Epithelial cell of esophagus (primary cell): ENCODE measurements around the gene NOC4L.
"Not testable (repeated sequence)": the region's sequence is repeated elsewhere in the genome, so short reads cannot be mapped to it uniquely, and the experiment has no call there.

Source experiments
- DNase-seq: peaks from one replicate; pipeline ENCODE4 v3.0.0; 2010; ENCODE audit warnings: low read depth
- H3K4me3 ChIP-seq: 2 replicates; pipeline ENCODE4 v1.5.1; 2011; ENCODE audit warnings: mild to moderate bottlenecking, low read length, control low read depth
- TF ChIP-seq, protein P1 (sequence below): IDR thresholded peaks from 2 replicates; pipeline ENCODE4 v1.5.1; 2011; ENCODE audit warnings: low read depth, mild to moderate bottlenecking, low read length, control low read depth, inconsistent platforms; ENCODE audit not compliant: insufficient read depth; ENCODE audit errors: missing control alignments

Gene NOC4L

DNA sequence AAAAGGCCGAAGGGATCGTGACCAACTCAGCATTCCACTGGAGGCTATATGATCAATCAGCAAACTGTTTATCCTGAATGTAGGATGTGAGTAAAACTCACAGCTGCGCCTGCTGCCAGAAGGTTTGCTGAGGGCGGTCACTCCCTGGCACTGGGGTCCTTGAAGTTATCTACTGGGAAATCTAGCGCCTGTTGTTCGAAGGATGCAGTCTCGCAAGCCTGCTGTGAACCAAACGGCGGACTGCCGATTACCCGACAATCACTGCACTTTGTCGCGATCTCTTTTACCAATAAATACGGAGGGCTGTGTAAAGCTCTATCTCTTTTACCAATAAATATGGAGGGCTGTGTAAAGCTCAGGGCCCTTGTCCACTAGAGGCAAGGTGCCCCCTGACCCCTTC, 13.0 kb upstream of the NOC4L start:
- H3K4me3 ChIP-seq = no peak overlapping the region
- TF ChIP-seq, protein P1, sequence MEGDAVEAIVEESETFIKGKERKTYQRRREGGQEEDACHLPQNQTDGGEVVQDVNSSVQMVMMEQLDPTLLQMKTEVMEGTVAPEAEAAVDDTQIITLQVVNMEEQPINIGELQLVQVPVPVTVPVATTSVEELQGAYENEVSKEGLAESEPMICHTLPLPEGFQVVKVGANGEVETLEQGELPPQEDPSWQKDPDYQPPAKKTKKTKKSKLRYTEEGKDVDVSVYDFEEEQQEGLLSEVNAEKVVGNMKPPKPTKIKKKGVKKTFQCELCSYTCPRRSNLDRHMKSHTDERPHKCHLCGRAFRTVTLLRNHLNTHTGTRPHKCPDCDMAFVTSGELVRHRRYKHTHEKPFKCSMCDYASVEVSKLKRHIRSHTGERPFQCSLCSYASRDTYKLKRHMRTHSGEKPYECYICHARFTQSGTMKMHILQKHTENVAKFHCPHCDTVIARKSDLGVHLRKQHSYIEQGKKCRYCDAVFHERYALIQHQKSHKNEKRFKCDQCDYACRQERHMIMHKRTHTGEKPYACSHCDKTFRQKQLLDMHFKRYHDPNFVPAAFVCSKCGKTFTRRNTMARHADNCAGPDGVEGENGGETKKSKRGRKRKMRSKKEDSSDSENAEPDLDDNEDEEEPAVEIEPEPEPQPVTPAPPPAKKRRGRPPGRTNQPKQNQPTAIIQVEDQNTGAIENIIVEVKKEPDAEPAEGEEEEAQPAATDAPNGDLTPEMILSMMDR = no peak
- no peak for DNase-seq

- DNase-seq = no peak
- H3K4me3 ChIP-seq = no peak overlapping the region
- TF ChIP-seq, protein P1 = no peak
Observed at GRCh38 chr12:132131952-132132351, 12.3 kb upstream of the NOC4L start.

- TF ChIP-seq, protein P1 = no peak
- no peak overlapping the region for H3K4me3 ChIP-seq
- no peak for DNase-seq
Observed at GRCh38 chr12:132132609-132133430, 11.4 kb upstream of the NOC4L start.

DNA sequence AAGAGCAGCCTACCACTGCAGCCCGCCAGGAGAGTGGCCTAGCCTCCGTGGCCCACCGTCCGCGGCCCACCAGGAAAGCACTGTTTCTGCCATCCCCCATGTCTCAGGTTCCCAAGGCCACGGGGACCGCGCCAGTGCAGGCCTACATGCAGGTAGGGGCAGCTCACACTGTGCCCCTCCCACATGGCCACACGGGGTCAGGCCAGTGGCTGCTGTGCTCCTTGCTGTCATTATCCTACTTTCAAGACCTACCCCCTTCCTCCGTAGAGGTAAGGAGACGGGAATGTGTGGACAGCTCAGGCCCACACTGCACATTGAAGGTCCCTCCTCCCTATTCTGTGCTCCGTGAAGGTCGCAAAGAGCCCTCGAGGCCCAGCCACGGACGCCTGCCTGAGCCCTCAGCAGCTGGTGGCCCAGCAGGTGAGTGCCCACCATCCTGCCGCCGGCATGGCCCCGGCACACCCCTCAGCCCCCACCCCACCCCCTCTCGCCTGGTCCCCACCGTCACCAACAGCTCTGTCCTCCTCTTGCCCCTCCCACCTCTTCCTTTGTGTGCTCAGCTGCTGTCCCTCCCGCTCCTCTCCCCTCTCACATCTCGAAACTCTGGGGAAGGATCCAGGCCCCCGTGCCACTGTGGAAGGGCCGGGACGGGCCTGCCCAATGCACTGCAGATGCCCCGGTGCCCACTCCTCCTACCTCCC, 10.2 kb upstream of the NOC4L start:
- DNase-seq = no peak
- H3K4me3 ChIP-seq = no peak overlapping the region
- TF ChIP-seq, protein P1 = no peak

DNA sequence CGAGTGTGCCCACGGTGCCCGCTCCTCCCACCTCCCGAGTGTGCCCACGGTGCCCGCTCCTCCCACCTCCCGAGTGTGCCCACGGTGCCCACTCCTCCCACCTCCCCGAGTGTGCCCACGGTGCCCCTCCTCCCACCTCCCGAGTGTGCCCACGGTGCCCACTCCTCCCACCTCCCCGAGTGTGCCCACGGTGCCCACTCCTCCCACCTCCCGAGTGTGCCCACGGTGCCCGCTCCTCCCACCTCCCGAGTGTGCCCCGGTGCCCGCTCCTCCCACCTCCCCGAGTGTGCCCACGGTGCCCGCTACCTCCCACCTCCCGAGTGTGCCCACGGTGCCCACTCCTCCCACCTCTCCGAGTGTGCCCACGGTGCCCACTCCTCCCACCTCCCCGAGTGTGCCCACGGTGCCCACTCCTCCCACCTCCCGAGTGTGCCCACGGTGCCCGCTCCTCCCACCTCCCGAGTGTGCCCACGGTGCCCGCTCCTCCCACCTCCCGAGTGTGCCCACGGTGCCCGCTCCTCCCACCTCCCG, 9.5 kb upstream of the NOC4L start:
- H3K4me3 ChIP-seq, DNase-seq: not testable (repeated sequence)

GRCh38 chr12:132136226-132136625, 8.0 kb upstream of the NOC4L start:
- not testable (repeated sequence) for H3K4me3 ChIP-seq, DNase-seq

GRCh38 chr12:132137483-132138125, 6.7 kb upstream of the NOC4L start:
- no peak overlapping the region for H3K4me3 ChIP-seq
- no peak for DNase-seq
- TF ChIP-seq, protein P1 = no peak
